Uterus (tissue), 2 donors: ENCODE measurements around the gene CHST11.

ENCODE experiments used
- CTCF ChIP-seq, 4 experiments: fragments of 200-600 bp in 2 of 4; fragments of 450-650 bp in 2 of 4; sonication (generic) in 2 of 4; IDR thresholded peaks; one replicate each; pipeline ENCODE4 v1.5.1; 2016 to 2019; ENCODE audit warnings: antibody characterized with exemption in 4 of 4, mild to moderate bottlenecking in 2 of 4, moderate library complexity in 1 of 4
- POLR2A ChIP-seq, 2 donors: fragments of 450-650 bp; IDR thresholded peaks; one replicate each; pipeline ENCODE4 v1.6.1; 2016; ENCODE audit warnings: antibody characterized with exemption in 2 of 2, mild to moderate bottlenecking in 1 of 2, moderate library complexity in 1 of 2

- TF ChIP-seq CTCF (IDR thresholded peaks at IDR 0.05), result no peak
- TF ChIP-seq POLR2A (IDR thresholded peaks at IDR 0.05), result no peak
Measured at GRCh38 chr12:104709692-104710435, 253.1 kb downstream of the CHST11 start.
